Lower leg skin (tissue), 4 donors: Measurements from ENCODE around the gene SHCBP1L. TPM values are rescaled to one million over a fixed set of nuclear protein-coding genes. Genes with fewer than 3 reads are reported as not detected.

Experiments
- DNase-seq, 2 donors: peaks; one replicate each; pipeline ENCODE4 v3.0.0-alpha.2; 2019; ENCODE audit warnings: low spot score in 2 of 2
- H3K4me3 ChIP-seq: fragments of 200-600 bp; sonication (generic); 2 replicates; pipeline ENCODE4 v1.5.1; 2017; ENCODE audit warnings: mild to moderate bottlenecking, low read depth; ENCODE audit not compliant: poor library complexity, severe bottlenecking
- CTCF ChIP-seq, 3 donors: fragments of 450-650 bp; IDR thresholded peaks; one replicate each; pipeline ENCODE4 v1.5.1; 2016; ENCODE audit warnings: antibody characterized with exemption in 3 of 3, mild to moderate bottlenecking in 3 of 3, moderate library complexity in 2 of 3
- POLR2A ChIP-seq, 2 donors: fragments of 450-650 bp; IDR thresholded peaks; one replicate each; pipeline ENCODE4 v1.6.1; 2016 to 2017; ENCODE audit warnings: antibody characterized with exemption in 2 of 2, mild to moderate bottlenecking in 1 of 2, moderate library complexity in 1 of 2
- WGBS, 2 donors: methylation state at CpG; one replicate each; pipeline ENCODE4 v1.1.5; 2018; 5-methylcytosine and 5-hydroxymethylcytosine counted together
- intact Hi-C: fragments of 100-400 bp; cut with DNase I; formaldehyde crosslinking; loops from one replicate; pipeline ENCODE4 v1.15.0; 2023; ENCODE audit warnings: low total_unique reads
- total RNA-seq, 4 donors: library from RNA; depleted of rRNA; stranded (reverse); fragments of >200 nt; gene quantifications; one replicate each; pipeline ENCODE4 v1.1.0, GENCODE V29; 2016

Gene SHCBP1L
- total RNA-seq, 4 donors from 2014 or later: 3.4 TPM; not detected in 3

- intact Hi-C loops: no loop called here
- TF ChIP-seq CTCF (IDR thresholded peaks at IDR 0.05) (no peak), POLR2A (IDR thresholded peaks at IDR 0.05) (no peak)
- H3K4me3 ChIP-seq: no peak overlapping the region
- no peak for DNase-seq
- WGBS, 2 donors: 94 to 96% methylated on average over 4 of the region's 4 CpGs
Measured at GRCh38 chr1:182860658-182861057, 92.3 kb downstream of the SHCBP1L start.

- TF ChIP-seq CTCF (IDR thresholded peaks at IDR 0.05): no peak
- no peak for TF ChIP-seq POLR2A (IDR thresholded peaks at IDR 0.05)
- no peak overlapping the region for H3K4me3 ChIP-seq
- intact Hi-C loops: no loop called here
- 93 to 98% methylated on average over 3 of the region's 3 CpGs for WGBS, 2 donors
- DNase-seq: no peak
Measured at GRCh38 chr1:182857212-182857611, 95.8 kb downstream of the SHCBP1L start.

DNA sequence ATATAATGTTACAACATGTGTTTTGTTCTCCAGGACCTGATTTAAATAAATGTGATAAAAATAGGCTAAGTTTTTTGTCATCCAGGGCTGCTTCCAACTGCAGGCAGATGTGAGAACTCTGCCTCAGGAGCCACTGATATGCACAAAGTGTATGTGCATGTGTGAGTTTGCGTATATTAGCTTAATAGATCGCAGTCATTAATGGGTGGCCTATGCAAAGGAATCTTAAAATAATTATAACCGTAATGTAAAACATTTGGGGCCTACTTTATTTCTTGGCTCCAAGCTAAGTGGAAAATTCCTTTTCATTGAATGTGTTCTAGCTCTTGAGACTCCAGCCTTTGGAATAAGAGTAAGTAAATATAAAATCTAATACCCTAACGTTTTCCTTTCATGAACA, 97.1 kb downstream of the SHCBP1L start:
- no peak for DNase-seq
- TF ChIP-seq CTCF (IDR thresholded peaks at IDR 0.05): no peak
- TF ChIP-seq POLR2A (IDR thresholded peaks at IDR 0.05): no peak
- H3K4me3 ChIP-seq: no peak overlapping the region
- 57 to 61% methylated on average over 4 of the region's 4 CpGs for WGBS, 2 donors
- intact Hi-C loops: no loop called here

GRCh38 chr1:182851825-182852224, 101.1 kb downstream of the SHCBP1L start:
- intact Hi-C loops: no loop called here
- 83 to 100% methylated on average over 1 of the region's 1 CpG for WGBS, 2 donors
- no peak for DNase-seq
- H3K4me3 ChIP-seq: no peak overlapping the region
- TF ChIP-seq CTCF (IDR thresholded peaks at IDR 0.05): no peak
- TF ChIP-seq POLR2A (IDR thresholded peaks at IDR 0.05): no peak

- no peak for DNase-seq
- TF ChIP-seq CTCF (IDR thresholded peaks at IDR 0.05): no peak
- TF ChIP-seq POLR2A (IDR thresholded peaks at IDR 0.05): no peak
- intact Hi-C loops: no loop called here
- H3K4me3 ChIP-seq: no peak overlapping the region
- 96 to 97% methylated on average over 4 of the region's 4 CpGs for WGBS, 2 donors
Measured at GRCh38 chr1:182850319-182850718, 102.6 kb downstream of the SHCBP1L start.

Other genes with a start within 250 kb of the SHCBP1L start
- 10 to 100 TPM in 2 of 4 donors, 1 to 10 TPM in 2; 6.6 to 18.9 (median 9.7) TPM for gene NPL, start 163.4 kb downstream of the SHCBP1L start, total RNA-seq
- 100 to 1,000 TPM in 2 of 4 donors, 10 to 100 TPM in 2; 49.6 to 105 (median 87.5) TPM for gene DHX9, start 113.8 kb downstream of the SHCBP1L start, total RNA-seq
- 100 to 1,000 TPM in 1 of 4 donors, 10 to 100 TPM in 3; 76.9 to 159 (median 81.0) TPM for gene LAMC1, start 70.3 kb upstream of the SHCBP1L start, total RNA-seq
- 10 to 100 TPM; 29.6 to 36.8 (median 33.1) TPM for gene LAMC2, start 233.1 kb upstream of the SHCBP1L start, total RNA-seq